Activated T-cell treated with anti-CD3 and anti-CD28 coated beads, Interleukin-2, amount 50 U/mL, for 24 hours (primary cell): ENCODE results near the gene BAZ1A.
A peak's percentile ranks its signal among the peaks of the same experiment; 100 is the strongest.

Source experiments
- DNase-seq: peaks from one replicate; pipeline ENCODE4 v3.0.0-alpha.2; 2020
- H3K27ac Mint-ChIP-seq: 2 replicates; pipeline ENCODE4 v1.8.0; 2020; ENCODE audit warnings: mild to moderate bottlenecking, mixed read lengths
- H3K27me3 Mint-ChIP-seq: 2 replicates; pipeline ENCODE4 v1.8.0; 2020; ENCODE audit warnings: mixed read lengths
- H3K36me3 Mint-ChIP-seq: 2 replicates; pipeline ENCODE4 v1.8.0; 2020; ENCODE audit warnings: low read depth, mixed read lengths
- H3K4me1 Mint-ChIP-seq: 2 replicates; pipeline ENCODE4 v1.8.0; 2020; ENCODE audit warnings: low read depth, mixed read lengths
- H3K4me3 Mint-ChIP-seq: 2 replicates; pipeline ENCODE4 v1.8.0; 2020; ENCODE audit warnings: mild to moderate bottlenecking, moderate library complexity, mixed read lengths
- H3K9me3 Mint-ChIP-seq: 2 replicates; pipeline ENCODE4 v1.8.0; 2020; ENCODE audit warnings: mixed read lengths

BAZ1A gene

GRCh38 chr14:34713122-34713680, 162.0 kb downstream of the BAZ1A start:
- no peak for DNase-seq
- peak overlapping the region; percentile 91 for H3K4me3 Mint-ChIP-seq
- H3K4me1 Mint-ChIP-seq, result peaks cover 32% of the 10 kb centered on the region
- peaks cover 32% of the 10 kb centered on the region for H3K36me3 Mint-ChIP-seq
- H3K9me3 Mint-ChIP-seq, result no peaks in the 10 kb centered on the region
- no peaks in the 10 kb centered on the region for H3K27me3 Mint-ChIP-seq
- H3K27ac Mint-ChIP-seq, result peak overlapping the region; percentile 93

GRCh38 chr14:34711796-34712712, 163.1 kb downstream of the BAZ1A start:
- Mint-ChIP-seq H3K4me1 (peaks cover 32% of the 10 kb centered on the region), H3K9me3 (no peaks in the 10 kb centered on the region), H3K36me3 (peaks cover 32% of the 10 kb centered on the region), H3K27ac (no peak overlapping the region), H3K4me3 (no peak overlapping the region), H3K27me3 (no peaks in the 10 kb centered on the region)
- DNase-seq, result no peak

GRCh38 chr14:34711169-34711568, 164.0 kb downstream of the BAZ1A start:
- Mint-ChIP-seq H3K36me3 (peaks cover 32% of the 10 kb centered on the region), H3K27me3 (no peaks in the 10 kb centered on the region), H3K4me3 (no peak overlapping the region), H3K4me1 (peaks cover 32% of the 10 kb centered on the region), H3K9me3 (no peaks in the 10 kb centered on the region), H3K27ac (no peak overlapping the region)
- DNase-seq, result no peak

- no peaks in the 10 kb centered on the region for H3K9me3 Mint-ChIP-seq
- DNase-seq, result no peak
- H3K4me3 Mint-ChIP-seq, result no peak overlapping the region
- peaks cover 29% of the 10 kb centered on the region for H3K4me1 Mint-ChIP-seq
- no peak overlapping the region for H3K27ac Mint-ChIP-seq
- peaks cover 32% of the 10 kb centered on the region for H3K36me3 Mint-ChIP-seq
- H3K27me3 Mint-ChIP-seq, result no peaks in the 10 kb centered on the region
Measured at GRCh38 chr14:34710744-34711143, 164.4 kb downstream of the BAZ1A start.

GRCh38 chr14:34710006-34710405, 165.2 kb downstream of the BAZ1A start:
- peaks cover 32% of the 10 kb centered on the region for H3K36me3 Mint-ChIP-seq
- peaks cover 23% of the 10 kb centered on the region for H3K4me1 Mint-ChIP-seq
- H3K4me3 Mint-ChIP-seq, result no peak overlapping the region
- H3K9me3 Mint-ChIP-seq, result no peaks in the 10 kb centered on the region
- H3K27ac Mint-ChIP-seq, result no peak overlapping the region
- no peak for DNase-seq
- no peaks in the 10 kb centered on the region for H3K27me3 Mint-ChIP-seq

- Mint-ChIP-seq H3K4me1 (peaks cover 10% of the 10 kb centered on the region), H3K4me3 (no peak overlapping the region), H3K9me3 (no peaks in the 10 kb centered on the region), H3K27me3 (no peaks in the 10 kb centered on the region), H3K36me3 (peaks cover 20% of the 10 kb centered on the region), H3K27ac (no peak overlapping the region)
- DNase-seq, result no peak
Measured at GRCh38 chr14:34707722-34708121, 167.4 kb downstream of the BAZ1A start.
